22Rv1 (cell line): ENCODE results near the gene MYH9.
A peak's percentile ranks its signal among the peaks of the same experiment; 100 is the strongest.
"Not testable (repeated sequence)": the region's sequence is repeated elsewhere in the genome, so short reads cannot be mapped to it uniquely, and the experiment has no call there.

Experiments
- H3K27ac ChIP-seq: fragments of 450-650 bp; 2 replicates; pipeline ENCODE4 v1.5.1; 2017
- ZFX ChIP-seq: fragments of 450-650 bp; IDR thresholded peaks from 2 replicates; pipeline ENCODE4 v1.6.1; 2017; ENCODE audit warnings: antibody characterized with exemption, borderline replicate concordance
- TF ChIP-seq, protein P1 (sequence below): fragments of 450-650 bp; IDR thresholded peaks from 2 replicates; pipeline ENCODE4 v1.5.1; 2017; ENCODE audit warnings: mild to moderate bottlenecking

Gene MYH9

DNA sequence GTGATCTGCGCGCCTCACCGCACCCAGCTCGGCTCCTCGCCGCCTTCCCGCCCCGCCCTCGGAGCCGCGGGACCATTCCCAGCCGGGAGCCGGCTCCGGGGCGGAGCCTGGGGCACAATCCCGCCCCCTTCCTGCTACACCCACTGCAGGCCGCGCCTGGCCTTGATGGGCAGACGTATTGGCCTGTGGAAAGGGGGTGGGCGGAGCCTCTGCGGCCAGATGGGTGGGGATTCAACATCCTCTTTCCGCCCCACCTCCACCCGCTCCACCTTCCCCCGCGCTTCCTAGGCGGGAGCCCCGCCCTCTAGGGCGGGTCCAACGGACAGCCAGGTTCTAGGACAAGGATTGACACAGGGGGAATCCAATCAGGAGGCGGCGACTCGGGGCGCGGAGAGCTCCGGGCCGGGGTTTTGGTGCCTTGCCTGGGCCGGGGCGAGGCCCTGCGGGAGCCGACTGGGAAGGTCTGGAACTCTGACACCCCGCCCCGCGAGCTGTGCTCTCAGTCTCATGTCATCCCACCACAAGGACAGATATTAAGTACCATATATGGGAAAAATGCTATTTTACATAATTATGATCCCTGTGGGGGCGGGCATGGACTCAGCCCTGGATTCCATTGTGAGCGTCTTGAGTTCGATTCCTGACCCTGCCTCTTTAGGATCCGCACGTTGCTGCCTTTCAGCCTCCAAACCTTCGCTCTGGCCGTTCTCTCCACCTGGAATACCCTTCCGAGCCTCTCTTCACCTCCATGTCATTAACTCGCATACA lies at the start of gene MYH9:
MYH9 (minus strand) TSS at position 9 of the 768 bp plus-strand sequence. CDS start 38,731 bp downstream, outside the sequence.
- no peak for TF ChIP-seq ZFX
- TF ChIP-seq, protein P1, sequence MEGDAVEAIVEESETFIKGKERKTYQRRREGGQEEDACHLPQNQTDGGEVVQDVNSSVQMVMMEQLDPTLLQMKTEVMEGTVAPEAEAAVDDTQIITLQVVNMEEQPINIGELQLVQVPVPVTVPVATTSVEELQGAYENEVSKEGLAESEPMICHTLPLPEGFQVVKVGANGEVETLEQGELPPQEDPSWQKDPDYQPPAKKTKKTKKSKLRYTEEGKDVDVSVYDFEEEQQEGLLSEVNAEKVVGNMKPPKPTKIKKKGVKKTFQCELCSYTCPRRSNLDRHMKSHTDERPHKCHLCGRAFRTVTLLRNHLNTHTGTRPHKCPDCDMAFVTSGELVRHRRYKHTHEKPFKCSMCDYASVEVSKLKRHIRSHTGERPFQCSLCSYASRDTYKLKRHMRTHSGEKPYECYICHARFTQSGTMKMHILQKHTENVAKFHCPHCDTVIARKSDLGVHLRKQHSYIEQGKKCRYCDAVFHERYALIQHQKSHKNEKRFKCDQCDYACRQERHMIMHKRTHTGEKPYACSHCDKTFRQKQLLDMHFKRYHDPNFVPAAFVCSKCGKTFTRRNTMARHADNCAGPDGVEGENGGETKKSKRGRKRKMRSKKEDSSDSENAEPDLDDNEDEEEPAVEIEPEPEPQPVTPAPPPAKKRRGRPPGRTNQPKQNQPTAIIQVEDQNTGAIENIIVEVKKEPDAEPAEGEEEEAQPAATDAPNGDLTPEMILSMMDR = no peak
- peak within 1 kb of the TSS; percentile 95 for H3K27ac ChIP-seq

DNA sequence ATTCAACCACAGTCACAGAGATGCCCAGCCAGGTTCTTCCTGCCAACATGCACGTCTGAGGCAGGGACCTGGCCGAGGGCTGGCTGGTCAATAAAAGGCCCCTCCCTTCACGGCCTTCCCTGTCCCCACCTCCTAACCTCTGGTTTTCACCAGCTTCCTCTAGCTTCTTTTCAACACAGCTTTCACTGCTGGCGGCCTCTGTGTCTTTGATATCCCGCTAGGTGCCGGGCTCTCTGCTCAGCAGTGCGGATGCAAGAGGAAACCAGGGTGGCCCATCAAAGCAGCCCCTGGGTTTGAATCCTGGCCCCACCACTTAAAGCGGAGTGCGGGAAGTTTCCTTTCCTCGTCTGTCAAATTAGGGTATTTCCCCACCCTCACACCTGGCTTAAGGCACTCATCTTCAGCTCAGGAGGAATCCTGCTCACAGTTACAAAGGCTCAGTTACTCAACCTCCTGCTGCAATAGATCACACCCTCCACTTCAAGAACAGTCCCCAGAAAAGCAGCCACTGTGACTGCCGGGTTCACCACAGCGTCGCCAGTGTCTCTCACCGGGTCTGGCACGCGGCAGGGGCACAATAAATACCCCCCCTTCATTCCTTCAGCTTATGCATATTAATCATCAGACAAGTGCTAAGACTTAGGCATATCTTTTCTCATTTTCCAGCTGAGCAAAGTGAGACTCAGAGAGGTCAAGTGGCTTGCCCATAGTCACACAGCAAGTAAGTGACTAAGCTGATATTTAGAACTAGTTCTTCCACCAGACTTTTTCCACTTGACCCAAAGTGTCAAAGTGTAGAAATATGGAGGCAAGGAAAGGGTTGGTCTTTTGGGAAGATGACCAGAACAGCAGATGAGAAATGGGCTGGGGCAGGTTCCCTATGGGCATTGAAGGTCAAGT lies 48.0 kb upstream of the MYH9 start:
- no peak overlapping the region for H3K27ac ChIP-seq
- no peak for TF ChIP-seq ZFX
- TF ChIP-seq, protein P1 = no peak

DNA sequence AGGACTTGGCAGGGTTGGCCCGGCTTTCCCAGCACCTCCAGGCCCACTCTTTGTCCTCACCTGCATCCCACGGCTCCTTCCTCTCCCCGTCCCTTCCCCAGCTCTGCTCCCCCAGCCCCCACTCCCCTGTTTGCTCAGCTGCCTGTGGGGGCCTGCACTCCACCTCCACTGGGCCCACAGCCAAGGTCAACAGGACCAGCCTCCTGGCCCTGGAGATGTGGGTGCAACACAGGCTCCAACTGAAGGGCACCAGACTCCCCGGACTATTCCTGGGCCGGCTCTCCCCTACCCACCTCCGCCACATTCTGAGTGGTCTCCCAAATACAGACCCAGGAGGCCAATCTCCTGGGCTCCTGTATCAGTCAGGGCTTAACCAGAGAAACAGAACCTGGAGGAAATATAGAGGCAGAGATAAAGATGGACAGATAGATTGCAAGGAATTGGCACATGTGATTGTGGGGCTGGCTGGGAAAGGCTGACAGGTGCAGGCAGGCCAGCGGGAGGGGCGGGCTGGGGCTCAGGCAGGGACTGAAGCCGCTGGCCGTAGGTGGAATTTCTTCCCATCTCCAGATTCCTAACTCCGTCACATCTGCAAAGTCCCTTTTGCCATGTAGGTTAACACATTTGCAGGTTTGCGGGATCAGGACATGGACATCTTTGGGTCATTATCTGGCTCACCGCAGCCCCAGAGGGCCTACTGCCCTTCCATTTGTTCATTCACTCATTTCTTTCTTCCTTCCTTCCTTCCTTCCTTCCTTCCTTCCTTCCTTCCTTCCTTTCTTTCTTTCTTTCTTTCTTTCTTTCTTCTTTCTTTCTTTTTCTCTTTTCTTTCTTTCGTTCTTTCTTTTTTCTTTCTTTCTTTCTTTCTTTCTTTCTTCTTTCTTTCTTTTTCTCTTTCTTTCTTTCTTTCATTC lies 45.8 kb upstream of the MYH9 start:
- no peak overlapping the region for H3K27ac ChIP-seq
- no peak for TF ChIP-seq ZFX
- TF ChIP-seq, protein P1 = no peak

DNA sequence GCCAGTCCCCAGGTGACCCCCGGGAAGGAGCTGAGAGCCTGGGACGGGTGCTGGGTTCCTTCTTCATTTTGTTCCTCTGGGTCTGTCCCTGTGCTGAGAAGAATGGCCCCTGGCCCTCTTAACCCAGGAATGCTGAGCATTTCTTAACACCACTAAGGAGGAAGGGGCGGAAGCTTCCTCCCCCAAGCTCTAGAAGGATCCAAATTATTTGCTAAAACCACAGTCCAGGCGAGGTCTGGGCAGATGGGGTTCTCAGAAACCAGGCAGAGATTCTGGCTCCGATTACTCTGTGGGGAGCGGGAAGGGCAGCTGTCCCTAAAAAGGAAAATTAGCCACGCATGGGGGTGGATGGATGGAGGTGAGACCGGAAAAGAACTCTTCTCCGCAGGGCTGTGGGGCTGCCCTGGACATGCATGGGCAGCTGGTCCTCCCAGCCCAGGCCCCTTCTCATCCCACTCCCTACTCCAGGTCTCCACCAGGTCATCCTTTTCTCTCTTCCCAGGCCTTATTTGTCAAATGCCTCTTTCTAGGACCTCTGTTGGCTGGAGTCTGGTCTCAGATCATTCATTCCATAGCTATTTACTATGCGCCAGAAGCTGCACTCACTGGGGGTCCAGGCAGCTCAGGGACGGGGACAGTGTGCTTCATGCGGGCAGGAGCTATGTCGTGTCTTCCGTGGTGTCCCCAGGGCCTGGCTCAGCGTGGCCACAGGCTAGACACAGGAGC lies 45.0 kb upstream of the MYH9 start:
- TF ChIP-seq ZFX = no peak
- TF ChIP-seq, protein P1 = no peak
- no peak overlapping the region for H3K27ac ChIP-seq

DNA sequence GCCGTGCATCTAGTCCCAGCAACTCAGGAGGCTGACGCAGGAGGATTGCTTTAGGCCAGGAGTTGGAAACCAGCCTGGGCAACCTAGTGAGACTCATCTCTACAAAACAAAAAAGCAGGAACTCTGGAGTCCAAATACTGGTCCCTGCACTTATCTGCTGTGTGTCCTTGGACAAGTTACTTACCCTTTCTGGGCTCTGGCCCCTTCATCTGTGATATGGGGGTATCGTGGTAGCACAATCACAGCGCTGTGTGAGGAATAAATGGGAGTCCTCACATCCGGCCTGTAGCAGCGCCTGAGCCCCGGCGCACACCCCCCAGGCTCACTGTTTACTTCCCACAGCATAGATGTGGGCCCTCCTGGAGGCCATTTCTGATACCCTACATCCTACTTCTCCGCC lies 44.2 kb upstream of the MYH9 start:
- H3K27ac ChIP-seq = no peak overlapping the region
- TF ChIP-seq, protein P1 = no peak
- TF ChIP-seq ZFX = no peak

DNA sequence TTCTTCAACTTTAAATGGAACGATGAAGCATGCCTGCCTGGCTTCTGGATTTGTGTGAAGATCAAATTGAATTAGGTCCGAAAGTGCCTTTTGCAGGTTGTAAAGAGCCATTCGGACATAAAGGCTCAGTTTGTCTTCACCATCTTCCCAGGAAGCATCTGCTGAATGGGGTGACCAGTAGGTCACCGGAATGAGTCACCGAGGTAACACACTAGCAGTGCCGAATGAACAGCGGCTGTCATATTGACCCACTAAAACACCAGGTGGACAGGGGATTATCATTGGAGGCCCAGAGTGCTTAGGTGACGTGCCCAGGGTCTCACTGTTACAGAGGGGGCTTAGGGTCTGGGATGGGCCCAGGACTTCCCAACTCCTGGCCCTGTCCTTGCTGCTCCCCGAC lies 43.1 kb upstream of the MYH9 start:
- TF ChIP-seq, protein P1 = no peak
- no peak for TF ChIP-seq ZFX
- H3K27ac ChIP-seq = no peak overlapping the region

DNA sequence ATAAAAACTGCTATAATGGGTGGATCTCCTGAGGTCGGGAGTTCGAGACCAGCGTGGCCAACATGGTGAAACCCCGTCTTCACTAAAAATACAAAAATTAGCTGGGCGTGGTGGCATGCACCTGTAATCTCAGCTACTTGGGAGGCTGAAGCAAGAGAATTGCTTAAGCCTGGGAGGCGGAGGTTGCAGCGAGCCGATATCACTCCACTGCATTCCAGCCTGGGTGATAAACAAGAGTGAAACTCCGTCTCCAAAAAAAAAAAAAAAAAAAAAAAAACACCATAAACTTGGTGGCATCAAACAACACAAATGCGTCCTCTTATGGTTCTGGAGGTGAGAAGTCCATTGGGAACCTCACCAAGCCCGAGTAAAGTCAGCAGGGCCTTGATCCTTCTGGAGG lies 40.2 kb upstream of the MYH9 start:
- H3K27ac ChIP-seq = not testable (repeated sequence)
